Fibroblast of villous mesenchyme (primary cell): ENCODE results near the gene BAIAP3. TPM values are rescaled to one million over a fixed set of nuclear protein-coding genes. Genes with fewer than 3 reads are reported as not detected.

Experiments used
- DNase-seq: peaks from one replicate; pipeline ENCODE4 v3.0.0-alpha.2; 2010; ENCODE audit warnings: low read depth
- H3K4me3 ChIP-seq: 2 replicates; pipeline ENCODE4 v1.5.1; 2011; ENCODE audit warnings: low read depth, mild to moderate bottlenecking, low read length
- CTCF ChIP-seq: IDR thresholded peaks from 2 replicates; pipeline ENCODE4 v1.5.1; 2012; ENCODE audit warnings: low read depth, mild to moderate bottlenecking, low read length; ENCODE audit not compliant: insufficient read depth
- total RNA-seq: library from RNA; depleted of rRNA; stranded (reverse); fragments of >200 nt; gene quantifications from 2 replicates; pipeline ENCODE4 v1.2.3, GENCODE V29; 2012

Gene BAIAP3
- total RNA-seq, 1 donor = under 0.01 TPM

GRCh38 chr16:1308977-1309885, 24.2 kb upstream of the BAIAP3 start, which contains the start of gene UBE2I:
Gene UBE2I (plus strand): TSS chr16:1309636. CDS start chr16:1314031, 4,395 bp downstream.
- peak within 1 kb of the TSS; percentile 68 for H3K4me3 ChIP-seq
- peak; percentile 99 for DNase-seq
- no peak for TF ChIP-seq CTCF

- TF ChIP-seq CTCF = no peak
- DNase-seq = peak; percentile 73
- H3K4me3 ChIP-seq = peak overlapping the region; percentile 68
Observed at GRCh38 chr16:1309888-1310831, 23.3 kb upstream of the BAIAP3 start.

GRCh38 chr16:1310832-1311200, 22.6 kb upstream of the BAIAP3 start:
- DNase-seq = no peak
- peak overlapping the region; percentile 68 for H3K4me3 ChIP-seq
- TF ChIP-seq CTCF = no peak

- no peak for TF ChIP-seq CTCF
- no peak for DNase-seq
Observed at GRCh38 chr16:1311212-1311737, 22.2 kb upstream of the BAIAP3 start.

GRCh38 chr16:1311738-1312466, 21.5 kb upstream of the BAIAP3 start:
- TF ChIP-seq CTCF = no peak
- peak; percentile 46 for DNase-seq

More at GRCh38 chr16:1311212-1311737, 22.2 kb upstream of the BAIAP3 start:
- peak overlapping the region; percentile 68 for H3K4me3 ChIP-seq

GRCh38 chr16:1312467-1312816, 21.0 kb upstream of the BAIAP3 start:
- no peak for DNase-seq
- no peak for TF ChIP-seq CTCF
- no peak overlapping the region for H3K4me3 ChIP-seq

More at GRCh38 chr16:1311738-1312466, 21.5 kb upstream of the BAIAP3 start:
- peak overlapping the region; percentile 68 for H3K4me3 ChIP-seq
